DND-41 (cell line): ENCODE measurements around the gene UBL4B.

Source experiments
- EZH2 ChIP-seq: IDR thresholded peaks from 3 replicates; pipeline ENCODE4 v1.6.1; 2012; ENCODE audit warnings: borderline replicate concordance, low read depth, mild to moderate bottlenecking, moderate library complexity, low read length, inconsistent platforms; ENCODE audit not compliant: severe bottlenecking
- TF ChIP-seq, protein P1 (sequence below): IDR thresholded peaks from 2 replicates; pipeline ENCODE4 v1.5.1; 2012; ENCODE audit warnings: borderline replicate concordance, low read length, moderate library complexity, mild to moderate bottlenecking; ENCODE audit not compliant: poor library complexity, severe bottlenecking; ENCODE audit errors: extremely low read depth

DNA sequence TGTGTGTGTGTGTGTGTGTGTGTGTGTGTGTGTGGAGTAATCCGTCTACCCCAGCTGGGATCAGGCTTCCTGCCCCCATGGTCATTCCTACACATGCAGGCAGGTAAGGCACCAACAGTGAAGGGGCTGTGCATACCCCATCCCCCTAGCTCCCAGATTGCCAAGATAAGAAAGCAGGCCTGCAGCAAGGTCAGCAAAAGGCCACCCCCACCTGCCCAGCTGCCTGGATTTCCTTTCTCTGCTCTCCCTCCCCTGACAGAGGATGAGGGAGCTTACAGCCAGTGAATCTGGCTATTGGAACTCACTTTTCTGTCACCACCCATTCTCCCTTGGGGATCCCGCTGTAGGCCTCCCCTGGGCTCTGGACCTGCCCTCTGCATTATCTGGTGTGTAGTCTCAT lies 49.6 kb upstream of the UBL4B start:
- TF ChIP-seq, protein P1, sequence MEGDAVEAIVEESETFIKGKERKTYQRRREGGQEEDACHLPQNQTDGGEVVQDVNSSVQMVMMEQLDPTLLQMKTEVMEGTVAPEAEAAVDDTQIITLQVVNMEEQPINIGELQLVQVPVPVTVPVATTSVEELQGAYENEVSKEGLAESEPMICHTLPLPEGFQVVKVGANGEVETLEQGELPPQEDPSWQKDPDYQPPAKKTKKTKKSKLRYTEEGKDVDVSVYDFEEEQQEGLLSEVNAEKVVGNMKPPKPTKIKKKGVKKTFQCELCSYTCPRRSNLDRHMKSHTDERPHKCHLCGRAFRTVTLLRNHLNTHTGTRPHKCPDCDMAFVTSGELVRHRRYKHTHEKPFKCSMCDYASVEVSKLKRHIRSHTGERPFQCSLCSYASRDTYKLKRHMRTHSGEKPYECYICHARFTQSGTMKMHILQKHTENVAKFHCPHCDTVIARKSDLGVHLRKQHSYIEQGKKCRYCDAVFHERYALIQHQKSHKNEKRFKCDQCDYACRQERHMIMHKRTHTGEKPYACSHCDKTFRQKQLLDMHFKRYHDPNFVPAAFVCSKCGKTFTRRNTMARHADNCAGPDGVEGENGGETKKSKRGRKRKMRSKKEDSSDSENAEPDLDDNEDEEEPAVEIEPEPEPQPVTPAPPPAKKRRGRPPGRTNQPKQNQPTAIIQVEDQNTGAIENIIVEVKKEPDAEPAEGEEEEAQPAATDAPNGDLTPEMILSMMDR, result no peak
- no peak for TF ChIP-seq EZH2
